ENCODE measurements around the gene ZNF77.

DNA sequence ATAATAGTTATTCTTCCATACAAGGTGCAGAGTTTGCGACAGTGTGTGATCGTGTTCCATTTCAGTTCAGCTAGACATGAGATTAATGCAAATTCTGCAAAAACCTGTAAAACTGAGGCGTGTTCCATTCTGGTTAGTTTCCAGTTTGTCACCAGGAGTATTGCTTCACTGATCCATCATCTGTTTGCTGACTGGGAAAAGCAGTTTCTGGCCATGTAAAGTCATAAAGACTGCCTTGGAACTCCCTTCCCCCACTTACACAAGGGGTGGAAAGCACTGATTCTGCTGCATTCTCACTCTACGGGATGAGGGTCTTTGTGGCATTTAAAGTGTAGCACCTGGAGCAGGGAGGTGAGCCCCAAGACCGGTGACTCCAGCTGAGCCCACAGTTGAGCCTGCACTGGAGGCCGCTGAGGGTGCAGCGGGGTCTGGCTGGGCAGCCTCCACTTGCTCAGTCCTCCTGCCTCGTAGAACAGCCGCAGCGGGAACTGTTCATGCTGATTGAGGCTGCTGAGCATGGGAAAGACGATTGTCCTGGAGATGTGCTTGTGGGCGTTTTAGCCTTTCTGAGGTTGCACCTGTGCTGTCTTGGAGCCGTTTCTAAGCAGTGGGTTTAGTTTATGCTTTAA is 42.1 kb downstream of the ZNF77 start:
- TF ChIP-seq, protein P1, sequence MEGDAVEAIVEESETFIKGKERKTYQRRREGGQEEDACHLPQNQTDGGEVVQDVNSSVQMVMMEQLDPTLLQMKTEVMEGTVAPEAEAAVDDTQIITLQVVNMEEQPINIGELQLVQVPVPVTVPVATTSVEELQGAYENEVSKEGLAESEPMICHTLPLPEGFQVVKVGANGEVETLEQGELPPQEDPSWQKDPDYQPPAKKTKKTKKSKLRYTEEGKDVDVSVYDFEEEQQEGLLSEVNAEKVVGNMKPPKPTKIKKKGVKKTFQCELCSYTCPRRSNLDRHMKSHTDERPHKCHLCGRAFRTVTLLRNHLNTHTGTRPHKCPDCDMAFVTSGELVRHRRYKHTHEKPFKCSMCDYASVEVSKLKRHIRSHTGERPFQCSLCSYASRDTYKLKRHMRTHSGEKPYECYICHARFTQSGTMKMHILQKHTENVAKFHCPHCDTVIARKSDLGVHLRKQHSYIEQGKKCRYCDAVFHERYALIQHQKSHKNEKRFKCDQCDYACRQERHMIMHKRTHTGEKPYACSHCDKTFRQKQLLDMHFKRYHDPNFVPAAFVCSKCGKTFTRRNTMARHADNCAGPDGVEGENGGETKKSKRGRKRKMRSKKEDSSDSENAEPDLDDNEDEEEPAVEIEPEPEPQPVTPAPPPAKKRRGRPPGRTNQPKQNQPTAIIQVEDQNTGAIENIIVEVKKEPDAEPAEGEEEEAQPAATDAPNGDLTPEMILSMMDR (IDR thresholded peaks at IDR 0.05) = no peak
- TF ChIP-seq TAF1 (IDR thresholded peaks at IDR 0.05; ENCODE audit: borderline replicate concordance, low read depth, low read length) (no peak), YY1 (IDR thresholded peaks at IDR 0.05; ENCODE audit: low read depth) (no peak)
